Measurements from ENCODE around the gene AFF3.
"Not testable (repeated sequence)": the region's sequence is repeated elsewhere in the genome, so short reads cannot be mapped to it uniquely, and the experiment has no call there.

The AFF3 gene

DNA sequence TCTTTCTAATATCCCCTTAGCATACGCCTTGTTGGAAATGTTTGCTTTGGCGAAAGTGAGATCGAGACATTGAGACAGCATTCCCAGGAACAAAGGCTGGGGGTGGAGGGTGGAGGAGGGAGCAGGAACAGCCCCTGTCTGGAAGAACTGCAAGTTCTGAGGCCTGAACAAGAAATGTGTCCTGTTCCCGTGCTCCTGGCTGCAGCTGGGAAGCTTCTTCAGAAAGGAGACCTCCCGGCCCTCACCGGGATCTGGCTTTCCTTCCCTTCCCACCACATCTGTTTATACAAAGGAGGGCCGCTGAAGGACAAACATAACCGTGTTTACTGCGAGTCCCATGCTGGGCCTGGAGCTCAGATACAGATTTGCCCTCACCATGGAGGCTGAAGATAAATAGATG, 35.9 kb downstream of the AFF3 start:
- no peak for DNase-seq (ENCODE audit: low read depth, low spot score)

DNA sequence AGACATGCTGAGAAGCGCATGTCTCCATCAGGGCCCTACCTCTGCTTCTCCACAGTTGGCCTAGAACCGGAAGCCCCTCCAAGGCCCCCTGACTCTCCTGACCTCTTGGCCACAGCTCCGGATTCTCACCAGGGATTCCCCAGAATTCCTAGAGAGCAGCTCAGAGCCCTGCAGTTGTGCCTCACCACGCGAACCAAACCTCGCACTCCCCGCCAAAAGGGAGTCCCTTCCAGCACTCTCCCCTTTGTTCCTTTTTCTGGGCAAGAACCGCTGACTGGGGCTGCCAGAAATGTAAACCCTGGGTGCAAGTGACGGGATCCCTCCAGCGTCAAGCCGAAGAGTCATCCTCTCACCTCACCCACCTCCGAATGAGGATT, 36.7 kb downstream of the AFF3 start:
- no peak for DNase-seq (ENCODE audit: low read depth, low spot score)

DNA sequence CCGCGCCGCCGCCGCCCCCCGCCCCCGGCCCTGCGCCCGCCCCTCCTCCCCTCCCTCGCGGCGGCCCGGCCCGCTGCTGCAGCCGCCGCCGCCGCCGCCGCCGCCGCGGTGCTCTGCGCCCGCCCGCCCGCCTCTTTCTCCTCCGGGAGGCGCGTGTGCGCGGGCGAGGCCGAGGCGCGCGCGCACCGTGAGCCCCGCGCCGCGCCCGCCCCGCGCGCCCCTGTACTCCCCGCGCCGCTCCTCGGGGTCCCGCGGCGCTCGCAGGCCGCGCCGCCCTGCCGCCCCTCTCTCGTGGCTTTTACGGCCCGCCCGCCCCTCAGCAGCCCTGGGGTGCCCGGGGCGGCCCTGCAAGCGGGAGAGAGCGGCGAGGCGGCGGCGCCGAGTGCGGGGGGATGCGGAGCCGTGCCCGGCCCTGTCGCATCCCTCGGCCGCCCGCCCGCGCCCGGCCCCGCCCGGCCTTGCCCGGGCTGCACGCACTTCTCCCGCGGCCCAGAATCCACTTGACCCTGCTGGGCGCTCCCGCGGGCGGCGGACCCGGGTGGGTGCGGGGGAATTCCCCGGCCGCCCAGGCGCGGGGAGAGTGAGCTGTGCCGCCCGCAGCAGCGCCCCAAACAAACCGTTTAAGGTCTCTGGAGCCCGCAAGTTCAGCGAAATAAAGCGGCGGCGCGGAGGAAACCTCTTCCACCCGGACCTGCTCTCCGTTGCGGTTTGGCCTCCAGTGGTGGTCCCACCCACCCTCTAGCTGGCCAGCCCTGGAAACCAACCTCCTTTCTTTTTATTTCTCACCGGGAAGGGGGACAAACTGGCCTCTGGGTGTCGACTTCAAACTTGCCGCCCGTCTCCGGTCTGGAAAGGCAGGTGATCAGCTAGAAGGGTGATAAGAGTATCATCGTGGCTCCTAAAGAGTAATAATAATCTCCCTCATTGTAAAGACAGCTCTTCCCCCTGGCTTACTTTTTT, 37.4 kb downstream of the AFF3 start:
- DNase-seq (ENCODE audit: low read depth, low spot score): no peak

DNA sequence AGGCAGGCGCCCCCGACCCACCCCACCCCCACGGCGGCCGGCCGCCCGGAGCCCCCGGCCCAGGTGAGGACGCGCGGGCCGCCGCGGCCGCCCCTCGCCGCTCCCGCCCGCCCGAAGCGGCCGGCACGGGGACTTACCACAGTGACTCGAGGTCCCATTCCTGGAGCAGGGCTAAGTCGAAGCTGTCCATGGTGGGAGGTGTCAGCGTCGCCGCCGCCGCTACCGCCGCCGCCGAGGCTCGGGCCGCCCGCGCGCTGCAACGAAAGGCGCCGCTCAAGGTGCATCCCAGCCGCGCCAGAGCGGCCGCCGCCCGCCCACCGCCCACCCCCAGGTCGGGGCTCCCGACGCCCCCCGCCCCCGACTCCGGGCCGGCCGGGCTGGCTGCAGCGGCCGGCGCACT, 38.1 kb downstream of the AFF3 start:
- not testable (repeated sequence) for DNase-seq (ENCODE audit: low read depth, low spot score)

DNA sequence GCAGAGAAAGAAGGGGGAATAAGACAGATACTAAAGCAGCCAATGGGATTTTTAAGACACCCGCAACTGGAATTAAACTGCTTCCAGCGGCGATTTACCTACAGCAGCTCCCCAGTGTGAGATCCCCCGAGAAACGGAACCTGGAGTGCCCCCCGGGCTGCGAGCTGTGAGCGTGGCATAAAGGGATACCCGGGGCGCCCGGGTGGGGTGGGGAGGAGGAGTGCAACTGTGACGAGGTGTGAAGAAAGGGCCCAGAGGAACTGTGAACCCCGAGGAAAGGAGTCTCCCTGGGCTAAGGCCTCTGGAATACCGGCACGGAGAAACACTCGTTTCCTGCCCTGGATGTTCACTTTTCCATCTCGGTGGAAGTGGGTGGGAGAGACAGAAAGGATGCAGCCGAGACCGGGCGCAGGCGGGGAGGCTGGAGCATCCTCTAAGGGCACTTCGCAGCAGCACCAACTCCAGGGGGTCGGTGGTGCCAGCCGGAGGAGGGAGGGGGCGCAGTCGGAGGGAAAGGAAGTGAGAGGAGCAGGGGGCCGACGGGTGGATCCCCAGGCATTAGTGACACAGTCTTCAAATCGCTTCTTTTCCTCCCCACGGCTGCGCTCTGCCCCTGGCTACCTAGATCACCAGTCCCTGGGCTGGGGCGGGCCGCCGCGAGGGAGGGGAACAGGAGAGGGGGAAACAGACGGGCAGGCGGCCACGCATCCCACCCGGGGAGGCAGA, 38.7 kb downstream of the AFF3 start:
- DNase-seq (ENCODE audit: low read depth, low spot score): not testable (repeated sequence)

DNA sequence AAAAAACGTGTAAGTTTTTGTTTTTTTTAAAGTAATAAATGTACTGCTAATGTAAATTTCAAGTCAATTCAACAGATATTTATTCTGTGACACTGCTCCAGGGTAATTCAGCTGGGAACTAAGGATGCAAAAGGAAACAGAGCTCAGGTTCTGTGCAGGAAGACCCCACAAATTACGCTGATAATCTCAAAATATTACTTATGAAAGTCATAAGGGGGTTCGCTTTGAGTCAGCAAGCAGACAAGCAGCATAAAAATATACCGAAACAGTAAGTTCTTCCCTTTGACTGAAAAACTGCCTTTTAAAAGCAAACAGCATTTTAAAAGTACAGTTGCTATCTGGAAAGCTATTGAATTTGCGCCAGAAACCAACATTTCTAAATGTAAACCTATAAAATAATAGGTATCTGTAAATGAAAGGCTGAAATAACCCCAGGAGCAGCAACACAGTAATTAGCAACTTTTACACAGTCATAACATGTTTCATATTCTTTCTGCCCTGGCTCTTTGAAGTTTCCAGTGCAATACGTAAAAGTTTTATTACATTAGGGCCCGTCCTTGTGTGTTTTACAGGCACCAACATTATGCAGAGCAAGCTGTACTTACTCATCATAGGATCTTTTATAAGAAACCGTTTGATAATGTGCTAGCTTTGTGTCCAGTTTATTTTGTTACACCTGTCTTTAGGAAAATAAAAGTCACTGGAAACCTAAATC, 39.8 kb downstream of the AFF3 start:
- not testable (repeated sequence) for DNase-seq (ENCODE audit: low read depth, low spot score)

DNA sequence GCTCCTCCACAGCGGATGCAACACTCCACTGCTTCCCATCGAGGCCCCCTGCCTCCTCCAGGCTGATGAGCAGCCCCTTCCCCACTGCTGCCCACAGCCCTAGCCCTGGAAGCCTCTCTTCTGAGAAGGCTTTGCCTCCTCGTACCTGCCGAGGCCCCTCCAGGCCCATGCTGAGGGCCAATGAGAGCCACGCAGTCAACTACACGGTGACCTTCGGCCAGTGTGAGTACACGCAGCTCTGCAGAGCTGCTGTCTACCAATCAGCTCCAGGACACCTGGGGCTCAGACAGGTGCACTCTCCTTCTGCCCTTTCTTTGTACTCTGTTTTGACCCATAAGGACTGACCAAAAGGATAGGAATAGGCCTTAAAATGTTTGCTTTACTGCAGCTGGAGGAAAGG, 43.5 kb downstream of the AFF3 start:
- DNase-seq (ENCODE audit: low read depth, low spot score): not testable (repeated sequence)

DNA sequence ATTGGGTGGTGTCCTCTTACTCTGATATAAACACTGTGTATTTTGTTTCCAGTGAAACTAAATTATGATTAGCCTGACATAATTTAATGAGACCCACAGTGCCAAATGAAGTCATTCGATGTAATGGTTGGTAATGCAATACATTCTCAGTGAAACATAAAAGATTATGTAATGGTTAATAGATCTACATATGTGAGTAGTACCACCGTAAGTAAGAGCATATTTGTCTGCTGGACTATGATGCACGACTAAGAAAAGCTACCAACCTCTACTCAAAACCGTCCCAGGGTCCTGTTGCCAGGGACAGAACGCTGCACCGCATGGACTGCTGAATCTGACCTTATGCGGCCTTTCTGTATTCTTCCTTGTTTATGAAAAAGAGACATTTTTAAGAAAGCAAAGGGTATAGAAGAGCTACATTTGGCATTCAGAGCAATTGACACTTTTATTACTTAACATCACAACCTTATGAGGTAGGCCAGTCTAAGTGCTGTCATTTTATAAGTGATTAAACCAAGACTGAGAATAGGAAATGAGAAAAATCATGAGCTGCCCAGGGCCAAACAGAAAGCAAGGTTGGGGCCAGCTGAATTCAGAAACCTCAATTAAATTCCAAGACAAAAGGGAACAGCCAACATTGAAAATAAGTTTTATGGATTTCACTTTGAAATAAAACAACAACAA, 44.6 kb downstream of the AFF3 start:
- not testable (repeated sequence) for DNase-seq (ENCODE audit: low read depth, low spot score)

DNA sequence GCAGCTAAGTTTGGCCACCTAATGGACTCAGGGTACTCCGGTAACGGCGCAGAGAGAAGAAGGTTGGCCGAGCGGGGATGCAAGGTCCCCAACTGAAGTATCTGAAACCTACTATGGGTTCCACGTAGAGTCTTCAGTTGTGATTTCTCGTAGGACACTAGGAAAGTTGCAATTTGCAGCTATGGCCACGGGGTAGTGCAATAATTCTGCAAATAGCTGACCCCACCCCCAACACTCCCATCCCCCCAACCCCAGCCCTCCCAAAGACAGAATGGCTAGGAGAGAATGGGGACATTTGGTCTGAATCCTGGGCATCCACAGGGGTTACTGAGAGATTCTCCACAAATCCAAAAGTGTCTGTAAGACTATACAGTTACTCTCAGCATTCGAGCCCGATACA, 46.5 kb downstream of the AFF3 start:
- DNase-seq (ENCODE audit: low read depth, low spot score): not testable (repeated sequence)

DNA sequence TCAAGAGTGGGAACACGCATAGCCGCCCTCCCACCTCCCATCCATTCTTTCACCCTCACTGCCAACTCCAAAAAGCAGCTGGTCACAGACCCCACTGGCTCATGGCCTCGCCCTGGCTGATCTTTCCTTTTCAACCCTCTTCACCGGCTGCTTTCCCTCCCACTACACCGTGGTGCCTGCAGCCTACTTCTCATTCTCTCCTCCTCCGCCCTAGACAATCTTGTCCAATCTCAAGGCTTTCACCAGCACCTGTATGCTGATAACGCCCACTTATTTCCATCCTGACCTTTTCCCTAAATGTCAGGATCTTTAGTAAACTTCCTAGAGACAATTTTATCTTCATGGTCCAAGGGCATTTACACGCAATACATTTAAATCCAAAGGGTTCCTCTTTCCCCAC, 50.6 kb downstream of the AFF3 start:
- DNase-seq (ENCODE audit: low read depth, low spot score): not testable (repeated sequence)

DNA sequence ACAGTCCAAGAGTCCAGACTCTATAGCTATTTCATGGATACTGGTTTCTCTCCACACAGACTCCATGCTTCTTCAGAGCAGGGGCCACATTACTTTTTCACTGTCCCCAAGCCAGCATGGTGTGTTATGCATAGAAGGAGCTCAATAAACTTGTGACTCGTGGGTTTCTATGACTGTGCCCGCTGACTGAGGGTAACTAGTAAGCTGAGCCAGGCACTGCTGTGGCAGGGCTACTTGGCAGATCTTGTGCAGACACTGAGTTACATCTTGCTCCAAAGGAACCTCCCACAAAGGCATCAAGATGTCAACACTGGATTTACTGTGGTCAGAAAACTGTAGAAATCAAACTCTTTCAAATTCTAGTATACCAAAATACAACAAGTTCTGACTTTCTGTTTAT, 56.6 kb downstream of the AFF3 start:
- not testable (repeated sequence) for DNase-seq (ENCODE audit: low read depth, low spot score)

DNA sequence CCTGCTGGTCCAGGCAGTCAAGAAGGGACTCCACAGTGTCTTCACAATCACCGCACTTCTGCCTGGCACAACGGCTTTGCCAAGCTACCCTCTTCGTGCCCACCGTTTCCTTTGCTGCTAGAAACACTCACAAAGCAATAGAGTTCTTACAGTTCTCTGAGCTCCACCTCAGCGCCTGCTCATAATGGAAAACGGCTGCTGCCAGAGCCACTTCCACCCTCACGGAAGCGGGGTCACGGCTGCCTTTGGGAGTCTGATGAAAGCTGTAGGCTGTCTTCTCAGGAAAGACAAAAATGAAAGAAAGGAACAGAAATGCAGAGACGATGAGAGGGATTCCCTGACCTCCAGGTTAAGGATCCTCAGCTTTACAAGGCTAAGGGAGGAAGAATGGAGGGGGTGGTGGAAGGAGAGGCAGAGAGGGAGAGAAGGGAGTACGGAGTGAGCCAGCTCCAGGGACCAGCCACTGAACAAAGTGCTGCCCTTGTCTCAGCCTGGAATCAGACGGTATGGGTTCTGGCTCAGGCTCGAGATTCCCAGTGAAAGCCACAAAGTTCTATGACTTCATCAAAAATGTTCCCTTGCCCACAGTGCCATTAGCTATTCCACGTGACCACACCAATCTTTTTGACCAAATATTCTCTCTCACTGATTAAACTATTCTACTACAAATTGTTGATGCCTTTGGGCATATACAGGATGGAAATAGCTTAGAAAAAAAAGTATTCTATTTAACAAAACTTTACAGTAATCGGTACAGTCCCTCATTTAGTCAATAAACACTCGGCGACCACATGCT, 58.8 kb downstream of the AFF3 start:
- not testable (repeated sequence) for DNase-seq (ENCODE audit: low read depth, low spot score)

DNA sequence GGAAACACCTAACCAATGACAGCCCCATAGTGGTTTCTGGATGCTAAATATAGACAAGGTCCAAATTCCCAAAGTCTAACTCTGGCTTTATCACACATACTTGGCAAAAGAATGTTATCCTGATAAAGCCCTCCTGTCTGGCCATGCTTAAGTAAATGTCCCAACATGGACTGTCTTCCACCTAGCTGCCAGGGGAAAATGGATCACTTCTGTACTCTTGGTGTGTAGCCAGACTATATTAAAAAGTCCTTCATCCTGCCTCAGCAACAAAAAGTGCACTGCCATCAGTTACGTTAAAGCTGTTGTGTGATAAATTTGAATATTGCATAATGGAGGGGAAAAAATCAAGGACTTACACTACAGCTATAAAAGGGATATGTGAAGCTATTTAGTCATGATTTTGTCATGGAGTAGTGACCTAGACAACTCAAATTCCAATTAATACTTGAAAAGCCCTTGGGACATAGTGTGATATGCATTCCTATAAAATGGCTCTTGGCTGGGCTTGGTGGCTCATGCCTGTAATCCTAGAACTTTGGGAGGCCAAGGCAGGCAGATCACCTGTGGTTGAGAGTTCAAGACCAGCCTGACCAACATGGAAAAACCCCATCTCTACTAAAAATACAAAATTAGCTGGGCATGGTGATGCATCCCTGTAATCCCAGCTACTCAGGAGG, 60.0 kb downstream of the AFF3 start:
- DNase-seq (ENCODE audit: low read depth, low spot score): not testable (repeated sequence)

DNA sequence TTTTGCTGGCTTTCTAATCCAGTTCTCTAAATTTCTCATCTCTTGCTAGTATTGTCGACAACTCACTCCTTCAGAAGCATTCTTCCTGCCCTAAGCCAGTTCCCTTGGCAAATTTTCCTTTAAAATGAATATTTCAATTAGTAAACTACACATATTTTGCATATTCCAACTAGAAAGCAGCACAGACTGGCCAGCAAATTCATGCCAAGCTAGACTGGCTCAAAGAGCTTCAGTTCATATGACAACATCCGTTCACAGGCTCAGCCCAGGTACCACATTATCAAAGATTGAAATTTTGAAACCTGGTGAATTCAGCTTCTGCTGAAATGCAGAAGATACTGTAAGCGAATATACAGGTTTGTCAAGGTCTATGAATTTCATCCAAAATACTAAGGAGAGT, 64.5 kb downstream of the AFF3 start:
- DNase-seq (ENCODE audit: low read depth, low spot score): no peak

DNA sequence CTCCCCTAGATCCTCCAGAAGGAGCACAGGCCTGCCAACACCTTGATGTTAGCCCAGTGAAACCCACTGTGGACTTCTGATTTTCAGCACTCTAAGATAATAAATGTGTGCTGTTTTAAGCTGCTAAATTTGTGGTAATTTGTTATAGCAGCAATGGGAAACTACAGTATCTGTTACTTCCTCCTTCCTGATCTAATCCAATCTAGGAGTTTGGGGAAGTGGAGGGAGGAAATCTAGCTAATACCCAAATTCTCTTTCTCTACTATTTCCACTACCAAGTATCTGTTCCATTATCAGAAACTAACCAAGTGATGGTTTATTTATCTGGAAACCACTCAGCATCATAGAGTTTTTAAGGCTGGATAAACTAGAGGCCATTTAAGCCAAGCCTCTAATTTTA, 64.9 kb downstream of the AFF3 start:
- no peak for DNase-seq (ENCODE audit: low read depth, low spot score)

DNA sequence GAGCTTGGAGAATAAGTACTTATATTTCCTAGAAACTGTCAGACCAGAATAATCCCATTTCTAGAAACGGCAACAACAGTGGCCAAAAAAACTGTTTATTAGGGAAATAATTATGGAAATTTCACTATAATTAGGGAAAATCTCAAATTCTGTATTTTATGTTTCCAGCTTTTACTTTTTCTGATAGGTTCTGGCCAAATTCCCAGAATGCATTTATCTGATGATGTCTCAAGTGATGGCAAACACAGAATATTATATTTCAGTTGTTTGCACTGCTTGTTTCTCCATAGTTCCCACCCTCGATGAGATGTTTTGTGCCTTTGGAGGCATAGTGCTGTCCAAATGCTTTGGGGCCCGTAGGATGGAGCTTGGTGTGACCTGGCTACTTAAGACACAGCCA, 66.9 kb downstream of the AFF3 start:
- no peak for DNase-seq (ENCODE audit: low read depth, low spot score)

DNA sequence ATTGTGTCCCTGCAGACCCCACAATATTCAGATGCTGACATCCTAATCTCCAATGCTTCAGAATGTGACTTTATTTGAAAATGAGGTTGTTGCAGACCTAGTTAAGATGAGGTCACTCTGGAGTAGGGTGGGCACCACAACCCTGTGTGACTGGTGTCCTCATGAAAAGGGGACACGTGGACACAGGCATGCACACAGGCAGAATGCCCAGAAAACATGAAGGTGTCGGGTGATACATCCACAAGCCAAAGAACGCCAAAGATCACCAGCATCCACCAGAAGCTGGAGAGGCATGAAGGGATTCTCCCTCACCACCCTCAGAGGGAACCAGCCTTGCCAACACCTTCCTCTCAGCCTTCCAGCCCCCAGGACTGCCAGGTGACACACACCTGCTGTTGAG, 69.3 kb downstream of the AFF3 start:
- no peak for DNase-seq (ENCODE audit: low read depth, low spot score)

DNA sequence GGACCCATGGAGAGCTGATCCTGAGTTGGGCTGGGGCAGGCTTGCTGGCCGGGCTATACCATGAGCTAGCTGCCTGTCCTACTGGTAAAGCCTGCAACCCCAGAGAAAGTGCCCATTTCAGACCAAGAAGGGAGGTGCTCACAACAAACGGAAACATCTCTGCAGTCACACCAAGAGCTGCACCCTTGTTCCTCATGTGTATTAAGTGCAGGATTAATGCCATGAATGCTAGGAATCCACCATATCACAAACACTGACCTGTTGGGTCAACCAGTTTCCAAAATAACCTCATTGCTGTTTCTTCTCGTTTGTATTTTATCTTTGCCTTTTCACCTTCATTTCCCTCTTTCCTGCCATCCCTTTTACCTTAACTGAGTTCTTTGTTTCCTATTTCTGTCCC, 69.9 kb downstream of the AFF3 start:
- no peak for DNase-seq (ENCODE audit: low read depth, low spot score)

DNA sequence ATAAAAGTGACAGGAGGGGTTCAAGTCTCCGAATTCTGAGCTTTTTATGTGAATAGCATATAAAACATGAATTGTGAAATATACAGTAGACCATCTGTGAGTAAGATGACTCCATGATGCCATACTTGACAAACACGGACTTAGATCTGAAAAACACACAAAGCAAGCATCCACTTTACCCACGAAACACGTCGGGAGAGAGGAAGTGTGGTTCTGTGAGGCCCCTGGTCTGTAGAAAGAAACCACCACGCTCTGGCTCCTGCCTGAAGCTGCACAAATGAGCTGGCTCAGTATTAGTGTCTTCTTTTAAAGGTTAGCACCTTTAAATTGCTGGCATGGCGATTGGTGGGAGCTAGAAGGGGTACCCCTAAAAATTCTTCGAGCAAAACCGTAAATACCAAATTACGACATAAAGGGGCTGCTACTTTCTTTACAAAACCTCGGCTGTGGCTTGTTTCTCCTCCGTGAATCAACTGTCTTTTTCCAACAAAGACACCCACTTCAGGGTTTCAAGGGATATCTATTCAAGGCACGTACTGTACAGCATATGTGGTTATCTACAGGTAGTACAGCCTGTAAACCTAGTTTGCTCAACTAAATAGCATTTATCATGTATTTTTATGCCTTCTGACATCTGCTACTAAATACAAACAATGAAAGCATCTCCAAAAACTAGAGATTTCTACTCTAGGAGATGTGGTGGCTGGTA, 70.9 kb downstream of the AFF3 start:
- DNase-seq (ENCODE audit: low read depth, low spot score): no peak

DNA sequence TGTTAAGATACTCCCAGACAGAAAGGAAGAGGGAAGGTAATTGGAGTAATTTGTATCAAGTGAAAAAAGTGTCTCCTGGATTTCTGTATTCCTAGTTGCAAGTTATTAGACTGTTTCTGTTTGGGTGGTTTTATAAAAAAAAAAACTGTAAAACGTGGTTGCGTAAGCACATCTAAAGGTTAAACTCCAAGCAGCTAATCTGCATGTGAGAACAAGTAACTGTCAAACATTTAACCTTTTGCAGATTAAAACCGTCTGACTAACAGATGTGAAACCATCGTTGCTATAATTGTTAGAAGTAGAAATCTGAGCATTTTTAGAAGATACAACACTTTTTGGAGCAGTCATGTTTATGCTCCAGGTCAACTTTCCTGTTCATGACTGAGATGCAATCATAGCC, 72.3 kb downstream of the AFF3 start:
- DNase-seq (ENCODE audit: low read depth, low spot score): no peak

Data from activated naive CD8-positive, alpha-beta T cell treated with anti-CD3 and anti-CD28 coated beads, Interleukin-2, amount 50 U/mL, for 16 hours (primary cell).